Endothelial cell of umbilical vein (primary cell): Measurements from ENCODE around the gene TENM4.

Experiments used
- EZH2 ChIP-seq: IDR thresholded peaks from 2 replicates; pipeline ENCODE4 v1.6.1; 2012; ENCODE audit warnings: borderline replicate concordance, low read depth, mild to moderate bottlenecking, moderate library complexity, low read length, inconsistent platforms; ENCODE audit not compliant: severe bottlenecking
- GATA2 ChIP-seq: IDR thresholded peaks from 2 replicates; pipeline ENCODE4 v1.7.0; 2011; ENCODE audit warnings: low read depth, mild to moderate bottlenecking, moderate library complexity, mixed read lengths, low read length; ENCODE audit not compliant: insufficient read length, insufficient read depth
- MYC ChIP-seq: IDR thresholded peaks from one replicate; pipeline ENCODE4 v1.6.1; 2011; ENCODE audit warnings: mild to moderate bottlenecking, low read depth, low read length
- POLR2A ChIP-seq: IDR thresholded peaks from 2 replicates; pipeline ENCODE4 v1.6.1; 2012; ENCODE audit warnings: low read depth, mild to moderate bottlenecking, control low read depth, low read length
- TF ChIP-seq, protein P1 (sequence below), 2 donors: IDR thresholded peaks; 1 replicate in 1 of 2; 2 replicates in 1 of 2; pipeline ENCODE4 v1.5.1; 2011; ENCODE audit warnings: low read length in 2 of 2, mild to moderate bottlenecking in 2 of 2, moderate library complexity in 2 of 2, control low read depth in 1 of 2, inconsistent platforms in 1 of 2, low read depth in 1 of 2; ENCODE audit not compliant: insufficient read depth in 1 of 2; ENCODE audit errors: extremely low read depth in 1 of 2
- TF ChIP-seq, protein P2 (sequence below): IDR thresholded peaks from 2 replicates; pipeline ENCODE4 v1.6.1; 2011; ENCODE audit not compliant: insufficient read depth, insufficient read length

DNA sequence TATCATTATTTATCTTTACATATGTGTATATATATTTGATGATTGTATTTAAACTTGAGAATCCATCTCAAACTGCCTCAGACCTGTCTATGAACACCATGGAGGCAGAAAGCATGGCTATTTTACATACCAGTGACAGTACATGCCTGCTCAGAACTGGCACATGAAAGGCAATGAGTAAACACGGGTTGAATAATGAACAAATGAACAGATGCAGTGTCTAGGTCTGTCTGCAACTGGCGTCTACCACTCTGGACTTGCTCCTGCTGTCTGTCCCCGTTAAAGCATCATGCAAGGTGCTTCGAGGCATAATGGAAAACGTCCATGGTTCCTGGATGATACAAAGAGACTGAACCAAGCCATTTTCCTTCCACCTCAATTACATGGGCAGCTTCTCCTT, 594.6 kb downstream of the TENM4 start:
- TF ChIP-seq, protein P1, sequence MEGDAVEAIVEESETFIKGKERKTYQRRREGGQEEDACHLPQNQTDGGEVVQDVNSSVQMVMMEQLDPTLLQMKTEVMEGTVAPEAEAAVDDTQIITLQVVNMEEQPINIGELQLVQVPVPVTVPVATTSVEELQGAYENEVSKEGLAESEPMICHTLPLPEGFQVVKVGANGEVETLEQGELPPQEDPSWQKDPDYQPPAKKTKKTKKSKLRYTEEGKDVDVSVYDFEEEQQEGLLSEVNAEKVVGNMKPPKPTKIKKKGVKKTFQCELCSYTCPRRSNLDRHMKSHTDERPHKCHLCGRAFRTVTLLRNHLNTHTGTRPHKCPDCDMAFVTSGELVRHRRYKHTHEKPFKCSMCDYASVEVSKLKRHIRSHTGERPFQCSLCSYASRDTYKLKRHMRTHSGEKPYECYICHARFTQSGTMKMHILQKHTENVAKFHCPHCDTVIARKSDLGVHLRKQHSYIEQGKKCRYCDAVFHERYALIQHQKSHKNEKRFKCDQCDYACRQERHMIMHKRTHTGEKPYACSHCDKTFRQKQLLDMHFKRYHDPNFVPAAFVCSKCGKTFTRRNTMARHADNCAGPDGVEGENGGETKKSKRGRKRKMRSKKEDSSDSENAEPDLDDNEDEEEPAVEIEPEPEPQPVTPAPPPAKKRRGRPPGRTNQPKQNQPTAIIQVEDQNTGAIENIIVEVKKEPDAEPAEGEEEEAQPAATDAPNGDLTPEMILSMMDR (IDR thresholded peaks at IDR 0.05; ENCODE audit: extremely low read depth in 1 of 2, insufficient read depth in 1 of 2, low read depth in 1 of 2, low read length in 2 of 2): no peak
- no peak for TF ChIP-seq GATA2
- TF ChIP-seq, protein P2, sequence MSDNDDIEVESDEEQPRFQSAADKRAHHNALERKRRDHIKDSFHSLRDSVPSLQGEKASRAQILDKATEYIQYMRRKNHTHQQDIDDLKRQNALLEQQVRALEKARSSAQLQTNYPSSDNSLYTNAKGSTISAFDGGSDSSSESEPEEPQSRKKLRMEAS: no peak
- TF ChIP-seq MYC: no peak
- no peak for TF ChIP-seq POLR2A
- no peak for TF ChIP-seq EZH2
